Central memory CD4-positive, alpha-beta T cell (primary cell): ENCODE results near the gene ITGB2.
"Not testable (repeated sequence)": the region's sequence is repeated elsewhere in the genome, so short reads cannot be mapped to it uniquely, and the experiment has no call there.

ENCODE experiments used
- DNase-seq: peaks from one replicate; pipeline ENCODE4 v3.0.0; 2022

Gene ITGB2

DNA sequence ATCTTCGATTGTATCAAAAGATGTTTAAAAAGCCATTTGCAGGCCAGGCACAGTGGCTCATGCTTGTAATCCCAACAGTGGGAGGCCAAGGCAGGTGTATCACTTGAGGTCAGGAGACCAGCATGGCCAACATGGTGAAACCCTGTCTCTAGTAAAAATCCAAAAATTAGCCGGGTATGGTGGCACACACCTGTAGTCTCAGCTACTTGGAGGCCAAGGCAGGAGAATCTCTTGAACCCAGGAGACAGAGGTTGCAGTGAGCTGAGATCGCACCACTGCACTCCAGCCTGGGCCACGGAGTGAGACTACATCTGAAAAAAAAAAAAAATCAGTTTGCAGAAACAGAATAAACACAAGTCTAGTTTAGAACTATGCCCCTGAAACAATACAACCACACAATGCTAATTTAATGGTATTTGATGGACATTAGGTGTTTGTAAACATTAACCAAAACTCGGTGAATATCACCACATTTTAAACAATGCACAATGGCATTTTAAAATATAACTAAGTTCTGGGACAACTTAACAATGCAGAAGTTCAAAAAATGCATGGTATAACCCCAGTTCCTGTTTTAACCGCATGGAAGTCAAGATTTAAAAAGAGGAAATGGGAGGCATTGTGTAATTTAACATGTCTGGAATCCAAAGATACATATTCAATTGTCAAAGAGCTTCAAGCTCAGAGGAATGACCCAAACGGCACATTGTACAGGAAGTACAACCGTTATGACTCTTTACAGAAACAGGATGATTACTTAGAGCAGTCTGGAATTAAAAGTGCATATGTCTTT, 40.1 kb downstream of the ITGB2 start:
- no peak for DNase-seq

DNA sequence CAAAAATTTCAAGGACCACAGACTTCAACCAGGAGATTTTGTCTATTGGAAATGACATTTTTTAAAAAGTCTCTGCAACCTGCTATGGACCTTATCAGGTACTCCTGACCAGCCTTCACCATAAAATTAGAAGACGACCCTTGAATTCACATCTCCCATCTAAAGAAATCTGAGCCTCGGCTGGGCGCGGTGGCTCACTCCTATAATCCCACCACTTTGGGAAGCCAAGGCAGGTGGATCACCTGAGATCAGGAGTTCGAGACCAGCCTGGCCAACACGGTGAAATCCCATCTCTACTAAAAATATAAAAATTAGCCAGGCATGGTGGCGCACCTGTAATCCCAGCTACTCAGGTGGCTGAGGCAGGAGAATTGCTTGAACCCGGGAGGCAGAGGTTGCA, 41.5 kb downstream of the ITGB2 start:
- not testable (repeated sequence) for DNase-seq

DNA sequence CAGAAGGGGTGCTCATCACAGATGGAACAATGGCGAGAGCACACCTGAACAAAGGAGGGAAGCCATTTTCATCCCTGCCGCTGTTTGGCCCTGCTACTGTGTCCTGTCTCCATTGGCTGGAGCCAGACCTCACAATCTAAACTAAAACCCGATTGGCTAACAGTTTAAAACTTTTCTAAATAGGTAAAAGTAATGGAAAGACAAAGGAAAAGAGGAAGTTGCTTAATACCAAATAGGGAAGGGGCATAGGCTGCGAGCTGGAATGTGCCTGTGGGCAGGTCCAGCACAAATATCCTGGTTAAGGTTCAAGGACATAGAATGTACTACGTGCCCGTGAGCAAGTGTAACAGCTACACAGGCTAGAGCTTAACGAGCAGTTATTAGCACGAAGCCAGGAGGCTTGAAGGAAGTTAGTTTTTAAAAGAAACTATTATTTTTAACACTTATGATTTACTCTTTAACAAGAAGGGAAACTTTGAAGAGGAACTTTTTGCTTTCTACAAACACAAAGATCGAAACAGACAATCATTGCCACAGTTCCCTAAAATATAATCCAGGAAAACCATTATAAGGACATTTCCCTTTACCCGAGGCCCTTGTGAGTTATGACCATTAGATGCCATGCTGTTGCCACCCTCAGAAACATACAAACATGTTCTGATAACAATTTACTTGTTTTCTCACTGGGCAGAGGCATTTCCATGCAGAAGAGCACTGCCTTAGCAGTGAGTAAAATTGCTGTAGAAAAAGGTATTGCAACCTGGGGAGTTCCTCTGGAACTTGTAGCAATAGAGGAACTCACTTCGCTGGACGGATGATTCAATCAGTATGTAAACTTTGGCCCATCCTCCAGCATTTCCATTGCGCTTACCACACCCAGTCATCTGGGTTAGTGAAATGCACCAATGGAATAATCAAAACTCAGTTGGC, 42.4 kb downstream of the ITGB2 start:
- DNase-seq, result no peak

- DNase-seq, result no peak
Observed at GRCh38 chr21:44876849-44877575, 43.7 kb downstream of the ITGB2 start.

DNA sequence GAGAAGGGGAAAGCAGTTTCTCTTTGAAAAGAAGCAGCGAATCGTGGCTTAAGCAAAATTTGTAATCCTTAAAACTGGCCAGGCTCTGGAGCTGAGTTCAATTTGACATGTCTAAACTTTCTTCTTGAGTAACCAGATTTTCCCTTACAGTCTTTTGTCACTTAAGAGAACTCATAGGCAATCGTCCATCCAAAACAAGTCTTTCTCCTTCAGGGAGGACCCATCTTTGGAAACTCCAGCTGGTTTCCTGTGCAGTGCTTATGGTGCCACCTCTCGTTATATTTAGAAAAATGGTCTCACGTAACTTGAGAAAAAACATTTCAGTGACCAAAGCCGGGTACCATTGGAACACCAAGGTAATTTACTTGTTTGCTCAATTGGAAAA, 45.4 kb downstream of the ITGB2 start:
- DNase-seq, result peak; percentile 40

DNA sequence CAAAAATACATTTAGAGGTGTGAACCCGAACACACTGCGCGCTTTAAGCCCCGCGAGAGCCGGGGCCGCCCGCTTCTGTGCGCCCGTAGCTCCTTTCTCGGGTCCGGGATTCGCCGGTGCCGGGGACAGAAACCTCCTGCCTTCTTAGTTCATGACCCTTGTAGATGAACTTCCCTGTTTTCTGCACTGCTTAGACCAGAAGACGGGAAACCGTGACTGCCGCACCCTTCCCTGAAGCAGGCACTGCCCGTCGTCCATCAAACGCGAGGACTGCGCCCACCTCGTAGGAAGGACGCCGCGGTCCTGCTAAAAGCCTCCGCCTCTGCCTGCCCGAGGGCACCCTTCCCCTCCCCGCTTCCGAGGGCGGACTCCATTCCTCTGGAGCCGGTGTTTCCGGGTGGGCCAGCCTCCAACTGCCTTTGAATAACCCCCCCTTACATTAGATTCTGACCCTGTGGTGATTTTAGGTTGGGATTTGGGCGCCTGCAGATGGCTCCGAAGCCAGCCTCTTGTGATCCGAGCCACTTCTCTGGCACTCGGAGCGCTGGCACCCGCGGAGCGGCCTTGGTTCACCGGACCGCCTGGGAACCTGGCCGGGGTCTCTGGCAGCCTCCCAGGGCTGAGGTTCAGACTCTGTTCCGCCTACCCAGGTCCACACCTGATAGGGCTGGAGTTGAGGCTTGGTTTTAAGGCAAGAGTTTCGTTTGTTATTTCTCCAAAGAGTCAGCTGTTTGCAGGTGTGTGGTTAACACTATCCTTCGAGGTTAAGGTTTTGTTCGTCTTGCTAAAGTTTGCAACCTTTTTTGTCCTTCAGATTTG, 46.0 kb downstream of the ITGB2 start:
- peak; percentile 60 for DNase-seq

DNA sequence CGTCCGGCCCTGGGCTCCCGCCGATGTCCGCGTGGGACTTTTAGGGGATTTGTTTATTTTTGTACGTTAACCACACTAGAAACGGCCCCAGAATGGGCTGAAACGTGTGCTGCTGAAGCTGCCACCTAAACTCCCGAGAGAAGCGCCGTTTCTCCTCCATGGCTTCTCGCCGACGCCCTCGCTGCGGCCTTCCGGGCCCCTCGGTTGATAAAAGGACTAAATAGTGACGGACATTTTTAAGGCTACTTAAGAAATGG, 46.5 kb downstream of the ITGB2 start:
- DNase-seq, result no peak

DNA sequence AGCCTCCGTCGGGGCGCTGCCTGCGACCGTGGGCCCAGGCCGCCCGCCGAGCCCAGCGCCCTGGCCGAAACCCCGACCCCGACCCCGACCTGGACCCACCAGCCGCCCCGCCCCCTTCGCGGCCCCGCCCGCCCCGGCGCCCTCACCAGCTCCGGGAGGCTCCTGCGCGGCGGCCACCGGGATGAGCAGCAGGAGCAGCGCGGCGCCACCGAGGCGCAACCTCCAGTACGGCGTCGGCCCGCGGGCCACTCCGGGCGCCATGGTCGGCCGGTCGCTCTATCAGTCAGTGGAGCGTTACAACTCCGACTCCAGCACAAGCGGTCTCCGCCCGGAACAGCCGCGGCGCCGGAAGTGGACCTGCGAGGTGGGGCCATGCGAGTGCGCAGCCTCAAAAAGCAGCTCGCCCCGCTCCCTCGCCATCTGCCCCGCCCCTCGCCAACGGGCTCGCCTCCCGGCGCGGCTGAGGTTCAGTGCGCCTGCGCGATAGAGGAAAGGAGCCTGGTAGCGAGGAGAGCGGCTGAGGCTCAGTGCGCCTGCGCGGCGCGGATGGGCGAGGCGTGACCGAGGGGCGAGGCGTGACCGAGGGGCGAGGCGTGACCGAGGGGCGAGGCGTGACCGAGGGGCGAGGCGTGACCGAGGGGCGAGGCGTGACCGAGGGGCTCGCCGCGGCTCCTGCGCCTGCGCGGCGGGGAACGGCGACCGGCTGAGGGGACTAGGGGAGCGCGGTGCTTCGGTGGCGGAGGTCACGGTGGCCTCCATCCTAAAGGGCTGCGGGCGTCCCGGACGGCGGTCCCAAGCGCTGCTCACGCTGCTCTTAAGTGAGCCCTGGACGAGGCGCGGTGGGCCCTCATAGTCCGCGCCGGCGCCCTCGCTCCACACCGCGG, 47.1 kb downstream of the ITGB2 start, which contains the start of gene PTTG1IP:
Gene PTTG1IP (minus strand): TSS at position 335 of the 884 bp plus-strand sequence. CDS start 74 bp downstream, at position 261.
- peak; percentile 99 for DNase-seq

- peak; percentile 20 for DNase-seq
Observed at GRCh38 chr21:44872649-44873355, 47.9 kb downstream of the ITGB2 start.

GRCh38 chr21:44872323-44872648, 48.4 kb downstream of the ITGB2 start:
- no peak for DNase-seq

GRCh38 chr21:44871576-44872269, 49.0 kb downstream of the ITGB2 start:
- DNase-seq, result no peak

- DNase-seq, result peak; percentile 54
Observed at GRCh38 chr21:44870748-44871495, 49.8 kb downstream of the ITGB2 start.

DNA sequence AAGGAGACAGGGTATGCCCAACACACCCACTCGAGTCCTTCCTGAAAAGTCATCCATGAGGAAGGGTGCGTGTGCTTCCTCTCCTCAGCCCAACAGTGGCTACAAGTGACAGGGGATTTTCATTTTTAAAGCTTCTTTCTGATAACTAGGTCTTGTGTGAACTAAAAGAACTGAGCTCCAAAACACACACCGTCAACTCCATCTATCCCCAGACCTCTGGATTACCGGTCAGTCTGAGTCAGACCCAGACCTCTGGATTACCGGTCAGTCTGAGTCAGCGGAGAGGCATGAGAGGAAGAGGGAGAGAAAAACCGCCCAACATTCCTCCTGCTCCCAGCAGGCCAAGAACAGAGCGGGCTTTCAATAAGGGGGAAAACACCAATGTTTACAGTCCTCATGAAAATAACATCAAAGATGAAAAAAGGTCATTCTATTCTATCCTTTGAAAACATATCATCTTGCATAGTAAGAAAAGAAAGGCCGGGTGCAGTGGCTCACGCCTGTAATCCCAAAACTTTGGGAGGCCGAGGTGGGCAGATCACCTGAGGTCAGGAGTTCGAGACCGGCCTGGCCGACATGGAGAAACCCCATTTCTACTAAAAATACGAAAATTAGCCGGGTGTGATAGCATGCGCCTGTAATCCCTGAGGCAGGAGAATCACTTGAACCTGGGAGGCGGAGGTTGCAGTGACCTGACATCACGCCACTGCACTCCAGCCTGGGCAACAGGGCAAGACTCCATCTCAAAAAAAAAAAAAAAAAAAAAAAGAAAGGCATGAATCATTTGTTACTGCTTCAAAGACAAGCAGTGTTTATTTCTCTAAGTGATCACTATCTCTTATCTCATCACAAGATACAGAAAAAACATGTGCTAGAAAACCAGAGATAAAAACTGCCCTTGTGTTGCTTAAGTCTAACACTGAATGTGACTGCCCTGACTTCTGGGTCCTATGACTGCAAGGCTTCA, 50.6 kb downstream of the ITGB2 start:
- peak; percentile 50 for DNase-seq

- no peak for DNase-seq
Observed at GRCh38 chr21:44868707-44869106, 52.0 kb downstream of the ITGB2 start.

GRCh38 chr21:44867999-44868700, 52.5 kb downstream of the ITGB2 start:
- peak; percentile 75 for DNase-seq

- DNase-seq, result no peak
Observed at GRCh38 chr21:44867464-44867863, 53.2 kb downstream of the ITGB2 start.

DNA sequence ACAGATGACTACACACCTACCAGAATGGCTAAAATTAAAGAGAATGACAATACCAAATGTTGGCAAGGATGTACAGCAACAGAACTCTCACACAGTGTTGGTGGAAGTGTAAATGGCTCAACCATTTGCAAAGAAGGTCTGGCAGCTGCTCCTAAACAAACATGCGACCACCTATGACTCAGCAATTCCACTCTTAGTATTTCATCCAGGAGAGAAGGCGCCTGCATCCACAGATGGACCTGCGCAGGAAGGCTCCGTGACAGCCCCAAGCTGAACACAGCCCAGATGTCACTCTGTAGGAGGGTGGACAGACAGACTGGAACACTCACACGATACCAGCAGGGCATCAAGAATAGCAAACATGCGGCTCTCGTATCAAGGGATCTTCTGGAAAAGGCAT, 53.9 kb downstream of the ITGB2 start:
- DNase-seq, result no peak
